ENCODE measurements around the gene TLL2. TPM values are rescaled to one million over a fixed set of nuclear protein-coding genes. Genes with fewer than 3 reads are reported as not detected.

Gene TLL2
- total RNA-seq, 1 donor from 2014 or later, result 2.1 TPM

GRCh38 chr10:96408201-96408600 is 105.5 kb downstream of the TLL2 start:
- DNase-seq (ENCODE audit: low read depth, low spot score), result no peak
- Mint-ChIP-seq H3K36me3 (ENCODE audit: low read depth) (no peaks in the 10 kb centered on the region), H3K27ac (ENCODE audit: unreplicated experiment) (no peak overlapping the region), H3K9me3 (no peaks in the 10 kb centered on the region), H3K4me1 (peaks cover 16% of the 10 kb centered on the region), H3K4me3 (no peak overlapping the region), H3K27me3 (ENCODE audit: low read depth) (peaks cover 15% of the 10 kb centered on the region)
- TF ChIP-seq CTCF (conservative IDR thresholded peaks at IDR 0.05), result no peak

GRCh38 chr10:96407560-96408069 is 106.1 kb downstream of the TLL2 start:
- peaks cover 15% of the 10 kb centered on the region for H3K27me3 Mint-ChIP-seq (ENCODE audit: low read depth)
- no peak overlapping the region for H3K4me3 Mint-ChIP-seq
- H3K27ac Mint-ChIP-seq (ENCODE audit: unreplicated experiment), result no peak overlapping the region
- peaks cover 21% of the 10 kb centered on the region for H3K4me1 Mint-ChIP-seq
- no peaks in the 10 kb centered on the region for H3K36me3 Mint-ChIP-seq (ENCODE audit: low read depth)
- DNase-seq (ENCODE audit: low read depth, low spot score), result no peak
- H3K9me3 Mint-ChIP-seq, result no peaks in the 10 kb centered on the region
- no peak for TF ChIP-seq CTCF (conservative IDR thresholded peaks at IDR 0.05)

GRCh38 chr10:96406091-96406490 is 107.6 kb downstream of the TLL2 start:
- TF ChIP-seq CTCF (conservative IDR thresholded peaks at IDR 0.05), result no peak
- no peaks in the 10 kb centered on the region for H3K36me3 Mint-ChIP-seq (ENCODE audit: low read depth)
- peaks cover 15% of the 10 kb centered on the region for H3K27me3 Mint-ChIP-seq (ENCODE audit: low read depth)
- no peak overlapping the region for H3K27ac Mint-ChIP-seq (ENCODE audit: unreplicated experiment)
- H3K9me3 Mint-ChIP-seq, result no peaks in the 10 kb centered on the region
- H3K4me1 Mint-ChIP-seq, result peaks cover 32% of the 10 kb centered on the region
- H3K4me3 Mint-ChIP-seq, result no peak overlapping the region
- no peak for DNase-seq (ENCODE audit: low read depth, low spot score)

- DNase-seq (ENCODE audit: low read depth, low spot score), result no peak
- Mint-ChIP-seq H3K4me3 (no peak overlapping the region), H3K27me3 (ENCODE audit: low read depth) (peaks cover 23% of the 10 kb centered on the region), H3K27ac (ENCODE audit: unreplicated experiment) (no peak overlapping the region), H3K36me3 (ENCODE audit: low read depth) (no peaks in the 10 kb centered on the region), H3K9me3 (no peaks in the 10 kb centered on the region), H3K4me1 (peaks cover 49% of the 10 kb centered on the region)
- no peak for TF ChIP-seq CTCF (conservative IDR thresholded peaks at IDR 0.05)
These were observed 111.1 kb downstream of the TLL2 start for GRCh38 chr10:96402417-96403305.

- peak; percentile 17 for DNase-seq (ENCODE audit: low read depth, low spot score)
- Mint-ChIP-seq H3K4me3 (peak overlapping the region; percentile 54), H3K27ac (ENCODE audit: unreplicated experiment) (peak overlapping the region; percentile 89), H3K36me3 (ENCODE audit: low read depth) (no peaks in the 10 kb centered on the region), H3K9me3 (no peaks in the 10 kb centered on the region), H3K27me3 (ENCODE audit: low read depth) (peaks cover 25% of the 10 kb centered on the region), H3K4me1 (peaks cover 40% of the 10 kb centered on the region)
- no peak for TF ChIP-seq CTCF (conservative IDR thresholded peaks at IDR 0.05)
These were observed 112.7 kb downstream of the TLL2 start for GRCh38 chr10:96401036-96401435.
